Osteoblast (primary cell): Measurements from ENCODE around the gene A3GALT2. TPM values are rescaled to one million over a fixed set of nuclear protein-coding genes. Genes with fewer than 3 reads are reported as not detected.
A peak's percentile ranks its signal among the peaks of the same experiment; 100 is the strongest.

Source experiments
- DNase-seq: peaks from one replicate; pipeline ENCODE4 v3.0.0; 2011; ENCODE audit warnings: low spot score, mixed read lengths; ENCODE audit not compliant: insufficient read length; ENCODE audit errors: missing footprints
- H2AFZ ChIP-seq: 2 replicates; pipeline ENCODE4 v1.6.0; 2011; ENCODE audit warnings: mild to moderate bottlenecking, low read length
- H3K27ac ChIP-seq: 2 replicates; pipeline ENCODE4 v1.5.1; 2011; ENCODE audit warnings: mild to moderate bottlenecking, low read depth, low read length, moderate library complexity
- H3K27me3 ChIP-seq: 2 replicates; pipeline ENCODE4 v1.6.0; 2012; ENCODE audit warnings: mild to moderate bottlenecking, control low read depth, inconsistent platforms, low read length, moderate library complexity; ENCODE audit not compliant: insufficient read depth
- H3K36me3 ChIP-seq: 2 replicates; pipeline ENCODE4 v1.5.1; 2011; ENCODE audit warnings: mild to moderate bottlenecking, low read length, control low read depth, moderate library complexity; ENCODE audit not compliant: insufficient read depth
- H3K4me1 ChIP-seq: 2 replicates; pipeline ENCODE4 v1.5.1; 2011; ENCODE audit warnings: mild to moderate bottlenecking, low read length, control low read depth, moderate library complexity; ENCODE audit not compliant: insufficient read depth
- H3K4me2 ChIP-seq: 2 replicates; pipeline ENCODE4 v1.6.0; 2011; ENCODE audit warnings: mild to moderate bottlenecking, low read length; ENCODE audit not compliant: insufficient read depth
- H3K4me3 ChIP-seq: fragments of 200-600 bp; sonication (generic); 3 replicates; pipeline ENCODE4 v1.5.1; 2012; ENCODE audit warnings: mild to moderate bottlenecking, low read length, inconsistent platforms; ENCODE audit not compliant: insufficient read depth
- H3K79me2 ChIP-seq: 2 replicates; pipeline ENCODE4 v1.6.0; 2012; ENCODE audit warnings: mild to moderate bottlenecking, low read length, control low read depth, inconsistent platforms; ENCODE audit not compliant: insufficient read depth
- H3K9me3 ChIP-seq: 2 replicates; pipeline ENCODE4 v1.5.1; 2011; ENCODE audit warnings: low read depth, low read length, control low read depth
- H4K20me1 ChIP-seq: 2 replicates; pipeline ENCODE4 v1.6.0; 2012; ENCODE audit warnings: mild to moderate bottlenecking, low read length, control low read depth; ENCODE audit not compliant: insufficient read depth
- total RNA-seq: library from RNA; depleted of rRNA; stranded (reverse); fragments of >200 nt; gene quantifications from 2 replicates; pipeline ENCODE4 v1.2.3, GENCODE V29; 2012
- TF ChIP-seq, protein P1 (sequence below): IDR thresholded peaks from 2 replicates; pipeline ENCODE4 v1.5.1; 2011; ENCODE audit warnings: mild to moderate bottlenecking, low read depth, low read length, moderate library complexity; ENCODE audit errors: extremely low read depth

Gene A3GALT2
- total RNA-seq, 1 donor = not detected

DNA sequence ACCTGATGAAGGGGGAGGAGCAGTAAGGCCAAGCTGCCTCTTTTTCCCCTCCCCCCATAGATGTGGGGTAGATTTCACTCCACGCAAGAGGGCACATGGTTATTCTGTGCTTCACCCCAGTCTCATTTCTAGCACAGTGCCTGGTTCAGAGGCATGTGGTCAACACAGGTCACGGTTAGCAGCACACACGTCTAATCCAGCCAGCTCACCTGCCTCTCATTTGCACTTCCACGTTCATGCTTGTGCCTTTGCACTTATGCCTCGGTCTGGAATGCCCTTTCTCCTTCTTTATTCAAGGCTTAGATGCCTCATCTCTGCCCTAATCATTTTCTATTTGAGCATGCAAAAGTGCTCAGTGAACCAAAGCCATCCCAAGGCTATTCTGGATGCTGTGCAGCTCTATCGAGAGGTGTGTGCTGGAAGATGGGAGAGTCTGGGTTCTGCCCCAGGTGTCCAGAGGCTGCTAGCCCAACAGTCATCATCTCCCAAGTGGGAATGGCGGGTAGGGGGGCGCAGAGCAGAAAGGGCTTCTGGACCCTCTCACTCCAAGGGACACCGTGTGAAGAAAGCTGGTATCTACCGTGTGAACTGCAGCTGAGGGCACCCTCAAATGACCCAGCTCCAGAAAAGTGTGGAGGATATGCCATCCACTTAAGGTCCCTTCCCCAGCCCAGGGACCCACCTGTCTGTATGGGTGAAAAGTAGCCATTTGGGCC is 2.1 kb upstream of the A3GALT2 start:
- peak; percentile 8 for DNase-seq
- Histone ChIP-seq H3K36me3 (peaks cover 65% of the 10 kb centered on the region), H3K27ac (no peak overlapping the region), H3K27me3 (no peaks in the 10 kb centered on the region), H2AFZ (no peak overlapping the region), H3K79me2 (peaks cover 12% of the 10 kb centered on the region), H4K20me1 (peaks cover 52% of the 10 kb centered on the region), H3K4me2 (no peak overlapping the region), H3K9me3 (no peaks in the 10 kb centered on the region), H3K4me3 (no peak overlapping the region), H3K4me1 (peaks cover 8% of the 10 kb centered on the region)
- TF ChIP-seq, protein P1, sequence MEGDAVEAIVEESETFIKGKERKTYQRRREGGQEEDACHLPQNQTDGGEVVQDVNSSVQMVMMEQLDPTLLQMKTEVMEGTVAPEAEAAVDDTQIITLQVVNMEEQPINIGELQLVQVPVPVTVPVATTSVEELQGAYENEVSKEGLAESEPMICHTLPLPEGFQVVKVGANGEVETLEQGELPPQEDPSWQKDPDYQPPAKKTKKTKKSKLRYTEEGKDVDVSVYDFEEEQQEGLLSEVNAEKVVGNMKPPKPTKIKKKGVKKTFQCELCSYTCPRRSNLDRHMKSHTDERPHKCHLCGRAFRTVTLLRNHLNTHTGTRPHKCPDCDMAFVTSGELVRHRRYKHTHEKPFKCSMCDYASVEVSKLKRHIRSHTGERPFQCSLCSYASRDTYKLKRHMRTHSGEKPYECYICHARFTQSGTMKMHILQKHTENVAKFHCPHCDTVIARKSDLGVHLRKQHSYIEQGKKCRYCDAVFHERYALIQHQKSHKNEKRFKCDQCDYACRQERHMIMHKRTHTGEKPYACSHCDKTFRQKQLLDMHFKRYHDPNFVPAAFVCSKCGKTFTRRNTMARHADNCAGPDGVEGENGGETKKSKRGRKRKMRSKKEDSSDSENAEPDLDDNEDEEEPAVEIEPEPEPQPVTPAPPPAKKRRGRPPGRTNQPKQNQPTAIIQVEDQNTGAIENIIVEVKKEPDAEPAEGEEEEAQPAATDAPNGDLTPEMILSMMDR = no peak

DNA sequence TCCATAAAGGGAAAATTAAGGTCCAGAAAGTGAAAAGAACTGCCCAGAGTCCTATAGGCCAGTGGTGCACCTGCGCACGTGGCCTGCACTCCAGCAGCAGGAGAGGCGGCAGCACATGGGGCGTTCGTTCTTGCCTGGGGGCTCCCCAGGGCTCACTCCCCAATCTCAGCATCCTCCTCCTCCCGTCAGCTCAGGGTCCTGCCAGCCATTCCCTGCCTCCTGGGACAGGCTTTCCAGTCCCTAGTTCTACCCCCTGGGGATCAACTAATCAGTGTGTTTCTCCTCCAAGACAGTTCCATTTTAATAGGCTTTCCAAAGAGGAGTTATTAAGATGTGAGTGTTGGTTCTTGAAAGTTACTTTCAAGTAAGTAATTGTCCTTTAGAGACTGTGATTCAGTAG is 1.2 kb upstream of the A3GALT2 start:
- Histone ChIP-seq H3K4me2 (no peak overlapping the region), H3K27ac (no peak overlapping the region), H3K9me3 (no peaks in the 10 kb centered on the region), H3K4me3 (no peak overlapping the region), H3K36me3 (peaks cover 56% of the 10 kb centered on the region), H3K4me1 (peaks cover under 1% of the 10 kb centered on the region), H3K27me3 (no peaks in the 10 kb centered on the region), H3K79me2 (peaks cover 9% of the 10 kb centered on the region), H2AFZ (no peak overlapping the region), H4K20me1 (peaks cover 44% of the 10 kb centered on the region)
- TF ChIP-seq, protein P1 = no peak
- peak; percentile 71 for DNase-seq

DNA sequence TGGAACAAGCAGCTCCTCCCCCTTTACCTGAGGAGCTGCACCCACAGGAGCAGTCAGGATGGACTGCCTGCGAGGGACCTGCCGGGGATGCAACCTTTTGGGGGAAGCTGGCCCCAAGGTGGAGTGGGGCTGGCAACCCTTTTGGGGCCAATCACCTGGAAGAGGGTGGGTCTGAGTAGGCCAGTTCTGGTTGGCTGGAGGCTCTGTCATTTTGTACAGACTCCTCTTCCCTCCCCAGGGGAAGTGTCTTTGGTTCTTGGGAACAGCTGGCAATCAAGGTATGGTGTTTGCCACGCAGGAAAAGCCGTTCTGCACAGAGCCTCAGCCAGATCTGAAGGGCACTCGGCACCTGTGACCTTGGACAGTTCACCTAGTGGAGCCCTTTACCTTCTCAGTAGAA is 280 bp upstream of the A3GALT2 start:
- H3K79me2 ChIP-seq = peaks cover 7% of the 10 kb centered on the region
- no peak overlapping the region for H3K4me3 ChIP-seq
- no peaks in the 10 kb centered on the region for H3K9me3 ChIP-seq
- no peaks in the 10 kb centered on the region for H3K27me3 ChIP-seq
- H3K36me3 ChIP-seq = peaks cover 46% of the 10 kb centered on the region
- TF ChIP-seq, protein P1 = no peak
- H2AFZ ChIP-seq = no peak overlapping the region
- no peaks in the 10 kb centered on the region for H3K4me1 ChIP-seq
- peaks cover 36% of the 10 kb centered on the region for H4K20me1 ChIP-seq
- H3K27ac ChIP-seq = no peak overlapping the region
- no peak overlapping the region for H3K4me2 ChIP-seq
- peak; percentile 32 for DNase-seq

DNA sequence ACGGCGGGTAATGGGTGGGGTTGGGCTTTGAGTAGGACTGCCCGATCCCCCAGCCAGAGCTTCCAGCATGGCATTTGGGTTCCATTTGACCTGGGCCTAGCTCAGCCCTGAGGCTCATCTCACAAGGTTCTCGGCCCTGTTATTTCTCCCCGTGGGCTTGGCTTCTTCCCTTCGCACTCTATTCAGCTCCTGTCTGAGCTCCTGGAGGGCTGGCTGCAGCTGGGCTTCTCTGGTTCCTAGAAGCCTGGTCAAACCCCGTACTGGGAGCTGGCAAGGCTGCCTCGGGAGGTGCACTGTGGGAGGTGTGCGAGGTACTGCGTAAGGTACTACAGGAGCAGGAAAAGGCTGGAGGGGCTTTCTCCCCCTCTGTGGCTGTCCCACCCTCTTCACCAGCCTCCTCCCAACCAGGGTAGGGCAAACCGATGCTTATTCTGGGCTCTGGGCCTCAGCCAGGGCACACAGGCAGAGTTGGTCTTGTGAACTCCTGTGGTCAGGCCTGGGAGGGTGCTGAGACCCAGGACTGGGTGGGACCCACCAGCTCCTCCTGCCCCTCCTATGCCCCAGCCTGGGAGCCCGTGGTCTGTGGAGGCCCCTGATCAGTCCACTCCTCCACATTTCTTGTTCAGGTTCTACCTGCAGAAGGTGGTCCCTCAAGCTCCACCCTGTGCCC is 814 bp downstream of the A3GALT2 start:
- peaks cover 35% of the 10 kb centered on the region for H3K36me3 ChIP-seq
- no peak overlapping the region for H3K4me2 ChIP-seq
- H4K20me1 ChIP-seq = peaks cover 26% of the 10 kb centered on the region
- H3K4me1 ChIP-seq = no peaks in the 10 kb centered on the region
- H3K4me3 ChIP-seq = no peak overlapping the region
- no peak overlapping the region for H2AFZ ChIP-seq
- H3K79me2 ChIP-seq = peaks cover 6% of the 10 kb centered on the region
- H3K27ac ChIP-seq = no peak overlapping the region
- TF ChIP-seq, protein P1 = no peak
- no peaks in the 10 kb centered on the region for H3K9me3 ChIP-seq
- peak; percentile 55 for DNase-seq
- no peaks in the 10 kb centered on the region for H3K27me3 ChIP-seq
